HG02763 (cell line): Measurements from ENCODE around the gene OGDHL.
"Not testable (repeated sequence)": the region's sequence is repeated elsewhere in the genome, so short reads cannot be mapped to it uniquely, and the experiment has no call there.

Experiments
- ATAC-seq: cut with Tn5 transposase; IDR thresholded peaks from one replicate; pipeline ENCODE4 v1.9.1; 2021; ENCODE audit warnings: mild to moderate bottlenecking, moderate library complexity; ENCODE audit not compliant: unreplicated experiment

Gene OGDHL

DNA sequence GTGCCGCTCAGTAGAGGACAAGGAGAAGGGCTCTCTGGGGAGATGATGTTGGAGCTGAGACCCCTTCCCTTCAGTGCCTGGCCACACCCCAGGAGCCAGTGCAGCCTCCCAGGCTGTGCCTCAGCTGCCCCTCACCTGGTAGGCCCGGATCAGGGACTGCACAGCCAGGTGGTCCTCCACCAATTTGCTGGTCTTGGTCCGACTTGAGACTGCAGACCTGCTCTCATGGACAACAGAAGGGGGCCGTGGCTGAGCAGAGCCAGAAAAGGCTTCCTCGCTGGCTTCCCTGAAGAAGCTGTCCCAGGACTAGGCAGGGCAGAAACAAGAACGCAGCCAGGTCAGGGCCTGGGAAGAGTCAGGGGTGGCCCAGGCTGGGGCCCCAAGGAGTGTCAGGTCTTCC lies 5.5 kb downstream of the OGDHL start:
- ATAC-seq, result no peak

DNA sequence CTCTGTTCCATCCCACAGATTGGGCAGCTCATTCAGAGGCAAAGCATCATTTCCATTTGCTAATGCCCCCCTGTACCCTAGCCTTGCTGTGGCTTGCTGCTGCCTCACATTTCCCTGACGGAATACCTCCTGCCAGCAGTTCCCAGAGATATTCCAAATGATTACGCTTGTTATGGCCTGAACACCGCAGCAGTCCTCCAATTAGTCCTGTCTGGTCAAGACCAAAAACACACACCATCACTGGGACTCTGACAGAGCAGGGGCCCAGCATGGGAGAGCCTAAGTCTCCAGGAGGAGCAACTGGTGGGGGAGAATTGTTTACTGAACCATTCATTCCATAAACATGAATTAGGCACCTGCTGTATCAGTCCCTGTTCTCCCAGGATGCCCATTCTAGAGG lies 6.1 kb downstream of the OGDHL start:
- no peak for ATAC-seq

DNA sequence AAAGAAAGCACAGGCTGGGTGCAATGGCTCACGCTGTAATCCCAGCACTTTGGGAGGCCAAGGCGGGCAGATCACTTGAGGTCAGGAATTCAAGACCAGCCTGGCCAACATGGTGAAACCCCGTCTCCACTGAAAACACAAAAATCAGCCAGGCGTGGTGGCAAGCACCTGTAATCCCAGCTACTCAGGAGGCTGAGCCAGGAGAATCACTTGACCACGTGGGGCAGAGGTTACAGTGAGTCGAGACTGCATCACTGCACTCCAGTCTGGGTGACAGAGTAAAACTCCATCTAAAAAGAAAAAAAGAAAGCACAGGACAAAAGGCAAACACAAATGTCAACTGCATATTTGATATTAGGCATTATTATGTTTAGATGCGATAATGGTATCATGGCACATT lies 7.2 kb downstream of the OGDHL start:
- not testable (repeated sequence) for ATAC-seq

DNA sequence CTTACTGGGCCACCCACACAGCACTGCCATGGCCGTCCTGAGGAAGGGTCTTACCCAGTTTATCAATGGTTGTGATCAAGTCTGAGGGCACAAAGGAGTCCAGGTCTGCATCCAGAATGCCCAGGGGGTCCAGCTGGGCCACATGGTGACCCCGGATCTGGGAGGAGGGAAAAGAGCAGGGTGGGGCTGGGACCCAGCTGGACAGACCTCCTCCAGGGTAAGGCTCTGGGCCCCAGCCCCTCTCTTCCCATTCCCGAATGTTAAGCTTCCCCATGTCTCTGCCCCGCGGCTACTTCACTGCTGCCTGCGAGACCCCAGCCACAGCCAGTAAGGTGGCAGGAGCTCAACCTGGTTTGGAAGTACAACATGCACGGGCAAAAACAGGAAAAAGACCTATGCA lies 9.5 kb downstream of the OGDHL start:
- no peak for ATAC-seq

DNA sequence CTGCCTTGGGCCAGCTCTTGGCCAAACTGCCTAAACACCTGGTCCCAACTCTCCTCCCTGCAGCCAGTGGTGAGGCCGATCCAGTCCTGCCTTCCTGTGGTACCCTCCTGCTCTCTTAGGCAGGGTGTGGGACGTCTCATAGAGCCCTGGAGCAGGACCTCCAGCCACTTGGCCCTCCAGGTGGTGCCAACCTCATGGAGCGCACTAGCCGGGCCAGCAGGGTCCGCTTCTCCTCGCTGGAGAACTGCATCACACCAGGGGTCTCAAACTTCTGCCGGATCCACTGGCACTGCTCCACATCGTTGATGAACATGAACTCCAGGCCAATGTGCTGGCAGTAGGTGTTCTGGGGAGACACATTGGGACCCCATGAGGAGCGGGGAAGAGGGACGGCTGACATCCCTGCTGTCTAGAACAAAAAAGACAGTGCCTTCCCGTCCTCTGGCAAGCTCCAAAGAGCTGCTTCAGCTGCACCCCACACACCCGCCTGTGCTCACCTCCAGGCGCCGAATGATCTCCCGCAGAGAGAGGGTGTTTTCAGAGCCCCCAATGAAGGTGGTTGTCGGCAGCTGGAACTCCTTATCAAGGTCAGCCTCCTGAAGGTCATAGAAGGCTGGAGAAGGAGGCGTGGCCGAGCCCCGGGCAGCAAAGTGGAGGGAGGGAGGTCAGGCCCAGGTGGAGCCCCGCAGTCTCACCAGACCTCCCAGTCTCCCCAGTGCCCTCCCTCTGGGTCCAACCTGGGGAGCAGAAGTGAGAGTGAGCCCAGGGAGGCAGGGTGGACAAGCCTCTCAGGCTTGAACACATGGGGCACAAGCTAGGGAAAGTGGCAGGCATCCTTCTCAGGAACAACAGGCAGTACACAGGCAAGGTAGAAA lies 10.2 kb downstream of the OGDHL start:
- ATAC-seq, result no peak

DNA sequence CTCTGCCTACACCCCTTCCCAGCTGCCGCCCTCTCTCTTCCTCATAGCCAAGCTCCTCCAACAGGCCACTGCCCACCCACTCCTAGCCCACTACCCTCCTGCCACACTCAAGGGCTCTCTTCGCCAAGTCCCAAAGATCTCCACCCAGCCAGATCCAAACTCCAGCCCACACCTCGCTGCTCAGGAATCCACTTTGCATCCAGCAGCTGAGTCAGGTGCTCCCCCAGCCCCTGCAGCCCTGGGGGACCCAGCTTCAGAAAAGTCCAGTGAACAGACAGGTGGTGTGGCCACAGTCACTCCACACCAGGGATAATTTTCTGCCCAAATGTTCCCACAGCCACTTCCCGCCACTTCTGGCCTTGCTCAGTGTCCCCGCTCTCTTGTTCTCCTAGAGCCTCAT lies 10.9 kb downstream of the OGDHL start:
- ATAC-seq, result no peak

DNA sequence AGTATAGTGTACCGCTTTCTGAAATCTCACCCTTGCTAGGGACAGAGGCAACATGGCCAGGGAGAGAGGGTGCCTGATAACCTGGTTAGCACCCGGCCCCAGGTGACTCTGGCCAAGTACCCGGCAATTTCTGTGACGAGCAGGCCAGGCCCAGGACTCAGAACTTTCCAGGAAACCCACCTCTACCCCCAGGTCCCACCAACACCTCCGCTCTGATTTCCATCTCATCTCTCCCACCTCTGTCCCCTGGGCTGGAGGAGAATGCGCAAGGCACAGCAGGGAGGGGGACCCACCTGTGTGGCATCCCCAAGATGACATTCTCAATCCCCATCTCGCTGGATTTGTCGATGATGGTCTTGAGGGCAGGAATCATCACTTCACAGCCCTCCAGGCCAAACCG lies 11.6 kb downstream of the OGDHL start:
- no peak for ATAC-seq

DNA sequence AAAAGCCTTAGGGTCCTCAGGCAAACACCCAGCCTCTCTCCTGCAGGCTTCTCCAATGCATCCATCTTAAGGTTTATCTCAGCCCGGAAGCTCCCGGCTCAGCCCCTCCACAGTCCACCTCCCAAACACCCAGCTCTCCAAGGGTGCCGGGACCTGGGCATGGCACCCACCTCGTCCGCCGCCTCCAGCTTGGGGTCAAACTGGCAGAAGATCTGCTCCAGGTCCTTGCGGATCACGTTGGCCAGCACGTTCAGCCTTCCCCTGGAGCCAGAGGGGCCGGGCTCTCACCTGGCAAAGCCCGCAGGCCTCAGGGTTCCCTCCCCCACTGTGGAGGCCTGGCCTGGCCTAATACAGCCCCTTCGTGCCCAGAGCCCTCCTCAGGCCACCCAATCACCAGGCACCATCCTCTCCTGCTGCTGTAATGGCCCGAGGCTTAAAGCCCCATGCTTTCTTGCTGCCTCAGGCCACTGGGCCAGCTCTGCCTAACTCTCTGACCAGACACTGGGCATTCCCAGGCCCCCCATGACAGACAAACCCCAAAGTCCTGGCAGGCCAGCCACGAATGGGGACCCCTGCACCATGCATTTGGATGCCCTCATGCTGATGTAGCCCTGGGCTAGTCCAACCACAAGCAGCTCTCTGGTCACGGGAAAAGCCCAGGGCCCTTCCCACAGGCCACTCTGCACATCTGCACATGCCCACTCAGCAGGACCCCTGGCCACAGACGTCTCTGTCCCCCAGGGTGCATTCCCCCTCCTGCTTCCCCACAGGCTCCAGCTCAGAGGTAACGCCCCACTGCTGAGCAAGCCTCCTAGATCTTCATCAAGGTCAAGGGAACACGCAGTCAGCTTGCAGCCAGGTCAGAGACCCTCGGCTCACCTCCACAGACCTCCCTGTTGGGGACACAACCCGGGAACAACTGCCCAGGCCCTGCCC lies 12.3 kb downstream of the OGDHL start:
- no peak for ATAC-seq

DNA sequence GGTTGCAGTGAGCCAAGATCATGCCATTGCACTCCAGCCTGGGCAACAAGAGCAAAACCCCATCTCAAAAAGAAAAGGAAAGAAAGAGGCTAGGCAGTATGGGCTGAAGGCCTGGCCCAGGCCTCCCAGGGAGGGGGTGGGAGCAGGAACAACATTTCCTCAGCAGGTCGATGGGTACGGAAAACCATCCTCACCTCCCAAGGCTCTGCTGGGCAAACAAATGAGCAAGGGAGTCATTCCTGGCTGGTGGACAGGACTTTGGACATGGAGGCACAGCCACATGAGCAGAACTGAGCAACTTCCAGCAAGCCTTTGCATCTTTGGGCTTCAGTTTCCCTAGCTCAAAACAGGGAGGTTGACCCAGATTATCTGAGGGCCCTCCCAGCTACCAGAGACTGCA lies 13.0 kb downstream of the OGDHL start:
- ATAC-seq, result no peak

DNA sequence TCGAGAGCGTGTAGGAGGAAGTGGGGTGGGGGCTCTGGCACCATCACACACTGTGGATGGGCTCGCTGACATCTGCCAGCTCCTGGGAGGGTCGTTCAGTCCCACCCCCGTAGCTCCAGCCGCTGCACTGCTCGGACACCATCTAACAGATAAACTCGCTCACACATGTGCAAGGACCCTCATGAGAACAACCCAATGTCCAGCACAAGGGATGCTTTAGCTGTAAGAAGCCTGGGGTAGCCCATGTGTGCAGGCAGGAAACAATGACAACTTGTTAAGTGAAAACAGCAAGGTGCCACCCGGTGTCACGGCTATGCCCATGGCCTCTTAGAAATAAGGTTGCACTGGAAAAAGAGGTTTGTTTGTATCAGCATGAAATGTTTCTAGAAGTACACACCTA lies 14.1 kb downstream of the OGDHL start:
- no peak for ATAC-seq

DNA sequence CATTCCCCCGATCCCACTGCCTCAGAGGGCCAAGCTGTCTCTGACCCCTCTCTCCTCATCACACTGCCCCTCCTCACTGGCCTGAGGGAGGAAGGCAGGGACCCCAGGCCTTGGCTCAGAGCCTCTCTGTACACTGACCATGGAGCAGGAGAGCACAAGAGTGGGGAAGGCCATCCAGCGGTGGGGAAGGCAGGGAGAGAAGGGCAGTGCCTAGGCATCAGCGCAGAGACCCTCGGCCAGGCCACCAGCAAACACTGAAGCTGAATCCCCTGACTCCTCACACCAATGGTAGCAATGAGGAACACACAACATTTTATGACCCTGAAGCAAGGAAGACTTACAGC lies 14.8 kb downstream of the OGDHL start:
- no peak for ATAC-seq

DNA sequence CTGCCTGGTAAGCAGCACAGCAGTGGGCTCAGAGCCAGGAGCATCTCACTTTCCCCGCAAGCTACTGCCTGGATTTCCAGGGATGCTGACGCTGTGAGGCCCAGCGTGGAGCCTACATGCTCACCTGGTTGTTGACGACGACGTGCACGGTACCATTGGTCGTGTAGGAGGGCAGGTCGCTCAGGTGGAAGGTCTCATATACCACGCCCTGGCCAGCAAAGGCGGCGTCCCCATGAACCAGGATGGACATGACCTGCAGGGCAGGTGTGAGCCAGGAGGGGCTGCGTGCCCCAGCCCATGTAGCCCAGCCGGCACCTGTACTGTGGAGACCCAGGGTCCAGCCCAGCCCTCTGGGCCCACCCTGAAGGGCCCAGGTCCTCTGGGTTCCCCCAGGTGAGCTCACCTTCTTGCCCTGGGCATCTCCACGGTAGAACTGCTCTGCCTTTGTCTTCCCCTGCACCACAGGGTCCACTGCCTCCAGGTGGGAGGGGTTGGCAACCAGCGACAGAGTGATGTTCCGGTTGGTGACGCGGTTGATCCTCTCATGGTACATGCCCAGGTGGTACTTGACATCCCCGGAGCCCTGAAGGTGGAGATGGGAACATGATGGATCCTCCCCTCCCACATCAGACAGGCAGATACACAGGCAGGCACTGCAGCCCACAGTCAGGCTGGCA lies 15.4 kb downstream of the OGDHL start:
- ATAC-seq, result no peak

DNA sequence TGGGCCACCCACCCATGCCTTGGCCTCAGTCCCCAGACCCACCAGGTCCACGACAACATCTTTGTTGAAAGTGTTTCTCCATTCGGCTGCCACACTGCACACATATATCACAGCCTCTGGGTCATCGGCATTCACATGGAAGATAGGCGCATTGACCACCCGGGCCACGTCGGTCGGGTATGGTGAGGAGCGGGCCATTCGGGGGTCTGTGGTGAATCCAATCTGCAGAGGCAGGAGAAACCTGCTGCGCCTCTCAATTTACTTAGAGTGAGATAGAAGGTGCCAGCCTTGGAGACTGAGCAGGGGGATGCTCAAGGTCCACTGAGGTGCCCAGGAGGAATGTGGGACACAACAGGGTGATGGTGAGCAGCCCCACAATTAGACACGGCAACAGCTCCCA lies 16.4 kb downstream of the OGDHL start:
- ATAC-seq, result no peak

DNA sequence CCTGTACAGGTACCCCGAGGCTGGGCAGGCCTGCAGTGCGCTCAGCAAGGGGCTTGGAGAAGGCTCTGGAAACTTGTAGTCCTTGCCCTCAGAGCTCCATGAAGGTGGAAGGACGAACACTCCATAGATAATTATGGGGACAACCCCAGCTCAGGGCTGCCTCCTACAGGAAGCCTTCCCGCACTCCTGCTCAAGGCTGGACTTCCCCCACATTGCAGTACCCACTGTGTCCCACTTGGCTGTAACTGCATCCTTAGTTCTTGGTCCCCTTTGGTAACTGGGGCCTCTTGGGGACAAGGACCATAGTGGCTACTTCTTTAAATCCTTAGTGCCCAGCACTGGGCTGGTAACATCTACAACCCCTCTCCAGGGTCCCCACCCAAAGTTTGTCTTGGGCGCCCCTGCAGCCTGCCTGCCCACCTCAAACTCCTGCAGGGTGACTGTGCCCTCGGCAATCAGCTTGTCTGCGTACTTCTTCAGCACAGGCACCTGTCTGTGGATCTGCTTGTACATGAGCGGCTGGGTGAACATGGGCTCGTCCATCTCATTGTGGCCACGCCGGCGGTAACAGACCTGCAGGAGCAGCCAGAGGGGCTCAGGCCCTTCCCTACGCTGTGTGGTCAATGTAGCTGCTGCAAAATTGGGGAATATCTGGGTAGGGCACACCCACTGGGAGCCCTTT lies 17.1 kb downstream of the OGDHL start:
- ATAC-seq, result no peak

DNA sequence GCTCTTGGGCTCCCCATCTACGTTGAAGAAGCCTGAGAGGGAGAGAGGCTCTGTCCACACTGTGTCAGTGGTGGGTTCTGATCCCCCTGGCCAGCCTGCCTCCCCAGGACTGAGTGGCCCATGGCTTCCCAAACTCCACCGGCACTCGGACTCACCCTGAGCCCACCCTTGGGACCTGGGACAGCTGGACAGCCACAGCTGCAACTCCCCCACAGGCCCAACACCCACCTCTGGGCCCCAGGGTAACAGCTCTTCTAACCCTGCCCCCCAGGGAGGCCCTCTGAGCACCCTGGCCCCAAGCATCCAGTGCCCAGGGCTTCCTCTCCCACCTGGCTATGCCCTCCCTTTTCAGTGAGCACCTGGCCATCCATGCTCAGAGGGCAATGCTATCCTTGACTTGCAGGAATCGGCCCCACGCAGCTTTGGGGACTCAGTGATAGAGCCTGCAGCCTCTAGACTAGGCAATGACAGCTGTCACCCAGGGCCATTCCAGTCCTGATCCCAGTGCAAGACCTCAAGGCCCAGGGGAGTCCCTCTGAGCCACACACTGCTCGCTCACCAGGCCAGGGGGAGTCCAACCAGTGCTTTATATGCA lies 17.9 kb downstream of the OGDHL start:
- ATAC-seq, result no peak

DNA sequence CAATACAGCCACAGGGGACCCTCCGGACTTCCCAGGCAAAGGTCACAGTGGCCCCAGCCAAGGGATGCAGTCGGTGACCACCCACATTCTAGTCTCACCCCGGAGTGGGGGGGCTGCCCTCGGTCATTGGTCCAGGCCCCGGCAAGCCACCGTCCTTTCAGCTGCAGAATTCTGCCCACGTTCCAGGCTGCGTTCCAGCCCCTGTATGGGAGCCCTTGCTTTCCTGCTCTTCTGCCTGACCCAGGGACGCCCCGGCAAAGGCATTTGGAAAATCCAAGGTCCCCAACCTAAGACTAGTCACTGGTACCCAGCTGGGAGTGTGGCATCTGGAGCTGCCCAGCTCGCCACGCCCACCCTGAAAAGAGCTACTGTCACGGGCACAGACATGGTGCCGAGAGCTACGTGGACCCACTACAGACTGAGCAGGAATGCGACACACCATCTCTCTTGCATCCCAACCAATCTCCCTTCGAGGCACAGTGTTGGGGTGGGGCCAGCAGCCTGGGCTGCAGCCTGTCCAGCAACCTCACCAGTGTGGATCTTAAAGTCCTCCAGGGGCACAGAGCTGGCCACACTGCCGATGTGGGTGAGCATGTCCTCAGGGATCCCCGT lies 18.6 kb downstream of the OGDHL start:
- no peak for ATAC-seq

DNA sequence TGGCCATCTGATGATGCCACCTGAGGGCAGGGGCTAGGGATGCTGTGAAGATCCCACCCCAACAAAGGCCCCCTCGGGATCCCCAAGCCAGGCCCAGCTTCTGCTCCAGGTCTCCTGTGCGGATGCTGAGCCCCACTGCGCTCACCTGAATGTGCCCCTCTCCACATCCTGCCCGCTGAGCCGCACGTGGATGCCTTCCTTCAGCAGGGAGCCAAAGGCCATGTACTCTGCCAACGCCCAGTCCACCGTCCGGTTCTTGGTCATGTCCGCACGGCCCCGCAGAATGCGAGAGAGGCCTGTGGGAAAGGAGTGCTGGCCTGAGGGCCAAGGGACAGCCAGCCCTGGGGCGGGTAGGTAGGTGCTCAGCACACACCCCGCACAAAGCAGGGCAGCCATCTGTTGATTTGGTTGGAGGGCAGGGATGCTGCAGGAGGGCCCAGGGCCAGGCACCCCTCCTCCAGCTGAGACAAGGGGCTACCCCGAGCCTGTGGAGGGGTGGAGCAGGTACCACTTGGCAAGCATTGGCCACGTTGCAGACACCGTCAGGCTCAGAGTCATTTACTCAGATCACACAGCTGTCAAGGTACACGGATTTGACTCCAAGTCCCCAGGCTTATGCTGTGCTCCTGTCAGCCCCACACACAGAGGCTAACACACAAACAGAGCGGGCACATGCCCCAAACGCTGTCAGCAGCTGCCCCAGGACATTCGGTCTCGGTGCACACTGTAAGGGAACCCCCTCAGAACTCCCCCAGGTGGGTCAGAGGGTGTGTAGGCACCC lies 19.2 kb downstream of the OGDHL start:
- ATAC-seq, result no peak

DNA sequence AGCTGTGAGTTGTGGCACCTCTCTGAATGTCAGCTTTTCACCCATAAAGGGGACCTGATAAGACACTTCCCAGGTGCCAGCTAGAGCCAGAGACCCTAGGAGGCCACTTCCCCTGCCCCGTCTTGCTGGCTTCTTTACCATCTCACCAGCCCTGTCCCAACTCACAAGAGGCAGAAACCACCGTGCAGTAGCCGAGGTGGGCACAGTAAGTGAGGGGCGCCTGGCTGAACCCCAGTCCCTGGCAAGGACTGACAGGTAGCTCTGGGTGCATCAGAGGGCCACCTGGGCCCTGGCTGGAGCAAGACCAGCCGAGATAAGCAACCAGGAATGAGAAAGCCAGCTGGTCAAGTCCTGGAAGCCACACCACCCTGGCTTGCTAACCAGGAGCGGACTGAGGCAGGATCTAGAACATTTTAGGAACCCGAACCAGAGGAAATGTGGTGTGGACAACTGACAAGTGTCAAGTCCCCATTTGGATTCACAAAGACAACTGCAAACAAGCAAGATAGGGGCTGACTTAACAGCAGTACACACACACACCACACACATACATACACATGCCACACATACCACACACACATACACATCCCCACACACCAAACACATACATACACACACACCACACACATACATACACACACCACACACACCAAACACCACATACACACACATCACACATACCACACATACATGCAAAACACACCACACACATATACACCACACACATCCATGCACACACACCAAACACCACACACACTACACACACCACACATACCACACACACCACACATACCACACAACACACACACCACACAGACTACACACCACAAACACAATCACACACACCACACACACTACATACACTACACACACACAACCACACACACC lies 20.8 kb downstream of the OGDHL start:
- ATAC-seq, result no peak
